HCT116 (cell line): ENCODE measurements around the gene MYPN.

ENCODE experiments used
- CBX3 ChIP-seq: IDR thresholded peaks from 2 replicates; pipeline ENCODE4 v1.6.1; 2012; ENCODE audit warnings: low read depth
- CTCF ChIP-seq, 3 experiments: fragments of 200-600 bp in 1 of 3; sonication (generic) in 1 of 3; IDR thresholded peaks in 2 of 3; conservative IDR thresholded peaks in 1 of 3; 2 replicates each; pipeline ENCODE4 v1.5.1; 2012 to 2017; ENCODE audit warnings: low read depth in 2 of 3, low read length in 2 of 3, antibody characterized with exemption in 1 of 3, borderline replicate concordance in 1 of 3, control low read depth in 1 of 3, mild to moderate bottlenecking in 1 of 3, mixed read lengths in 1 of 3, mixed run types in 1 of 3, moderate library complexity in 1 of 3; ENCODE audit not compliant: insufficient read depth in 1 of 3
- EZH2 ChIP-seq: fragments of 200-600 bp; sonication (generic); IDR thresholded peaks from 2 replicates; pipeline ENCODE4 v1.6.1; 2017; ENCODE audit warnings: antibody characterized with exemption, mixed run types
- EZH2phosphoT487 ChIP-seq: fragments of 200-600 bp; IDR thresholded peaks from 2 replicates; pipeline ENCODE4 v1.6.1; 2018; ENCODE audit warnings: antibody characterized with exemption, borderline replicate concordance
- MAX ChIP-seq: IDR thresholded peaks from 2 replicates; pipeline ENCODE4 v1.6.1; 2012
- POLR2A ChIP-seq: IDR thresholded peaks from 2 replicates; pipeline ENCODE4 v1.7.0; 2011; ENCODE audit warnings: borderline replicate concordance; ENCODE audit not compliant: insufficient read depth, insufficient read length; ENCODE audit errors: extremely low read depth
- POLR2AphosphoS5 ChIP-seq: IDR thresholded peaks from 2 replicates; pipeline ENCODE4 v1.6.1; 2011; ENCODE audit warnings: mild to moderate bottlenecking, low read depth, low read length, moderate library complexity
- RAD21 ChIP-seq: IDR thresholded peaks from 2 replicates; pipeline ENCODE4 v1.6.1; 2012; ENCODE audit warnings: low read depth, mild to moderate bottlenecking
- REST ChIP-seq: IDR thresholded peaks from 2 replicates; pipeline ENCODE4 v1.6.1; 2012; ENCODE audit warnings: low read depth
- SRF ChIP-seq: IDR thresholded peaks from 2 replicates; pipeline ENCODE4 v1.6.1; 2012; ENCODE audit warnings: low read depth
- ZNF274 ChIP-seq: fragments of 200-500 bp; sonication (Bioruptor generic); IDR thresholded peaks from 2 replicates; pipeline ENCODE4 v1.6.1; 2014; ENCODE audit warnings: mild to moderate bottlenecking, low read depth, low read length, inconsistent platforms

GRCh38 chr10:68083953-68084352 lies 25.3 kb upstream of the MYPN start:
- TF ChIP-seq POLR2A (no peak), POLR2AphosphoS5 (no peak), RAD21 (no peak), CTCF (IDR thresholded peaks at IDR 0.05 in 2 of 3, conservative IDR thresholded peaks at IDR 0.05 in 1 of 3; ENCODE audit: borderline replicate concordance in 1 of 3, insufficient read depth in 1 of 3, low read depth in 2 of 3, low read length in 2 of 3) (no peak), SRF (no peak), EZH2 (no peak), REST (no peak), ZNF274 (no peak), CBX3 (no peak), EZH2phosphoT487 (no peak), MAX (no peak)
